ENCODE measurements around the gene RNF220.
A peak's percentile ranks its signal among the peaks of the same experiment; 100 is the strongest.

The RNF220 gene

DNA sequence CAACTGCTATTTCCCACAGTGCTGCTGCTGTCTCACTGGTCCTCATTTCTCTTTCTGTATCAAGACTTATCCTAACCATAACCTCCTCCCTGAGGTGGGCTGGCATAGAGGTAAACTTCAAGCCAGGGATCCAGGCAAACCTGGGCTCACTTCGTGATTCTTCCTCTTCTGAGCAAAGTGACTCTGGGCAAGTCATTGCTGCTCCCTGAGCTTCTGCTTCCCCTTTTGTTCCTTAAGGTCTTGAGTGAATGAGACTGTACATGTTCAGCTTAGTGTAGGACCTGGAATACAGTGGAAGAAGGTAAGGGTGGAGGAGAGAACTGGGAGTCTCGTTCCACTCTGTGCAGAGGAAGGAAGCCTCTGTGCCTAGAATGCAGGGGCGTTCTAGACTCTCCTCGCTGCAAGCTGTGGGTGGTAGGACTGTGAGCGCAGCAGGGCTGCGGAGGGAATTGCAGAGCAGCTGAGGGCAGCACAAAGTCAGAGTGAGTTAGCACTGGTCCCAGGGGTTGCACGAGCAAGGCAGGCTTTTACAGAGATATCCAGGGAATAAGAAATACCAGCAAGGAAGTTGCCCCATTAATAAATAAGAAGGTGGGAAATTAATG lies 38.6 kb upstream of the RNF220 start:
- ATAC-seq = no peak
- no peak for TF ChIP-seq SNAI2 (CRISPR knock-in tag; IDR thresholded peaks at IDR 0.05)
- no peak for TF ChIP-seq GLIS3 (CRISPR knock-in tag; IDR thresholded peaks at IDR 0.05)
- no peak for TF ChIP-seq ISL1 (CRISPR knock-in tag; IDR thresholded peaks at IDR 0.05)
- TF ChIP-seq ZNF8 (CRISPR knock-in tag; IDR thresholded peaks at IDR 0.05) = no peak
- TF ChIP-seq, protein P1, sequence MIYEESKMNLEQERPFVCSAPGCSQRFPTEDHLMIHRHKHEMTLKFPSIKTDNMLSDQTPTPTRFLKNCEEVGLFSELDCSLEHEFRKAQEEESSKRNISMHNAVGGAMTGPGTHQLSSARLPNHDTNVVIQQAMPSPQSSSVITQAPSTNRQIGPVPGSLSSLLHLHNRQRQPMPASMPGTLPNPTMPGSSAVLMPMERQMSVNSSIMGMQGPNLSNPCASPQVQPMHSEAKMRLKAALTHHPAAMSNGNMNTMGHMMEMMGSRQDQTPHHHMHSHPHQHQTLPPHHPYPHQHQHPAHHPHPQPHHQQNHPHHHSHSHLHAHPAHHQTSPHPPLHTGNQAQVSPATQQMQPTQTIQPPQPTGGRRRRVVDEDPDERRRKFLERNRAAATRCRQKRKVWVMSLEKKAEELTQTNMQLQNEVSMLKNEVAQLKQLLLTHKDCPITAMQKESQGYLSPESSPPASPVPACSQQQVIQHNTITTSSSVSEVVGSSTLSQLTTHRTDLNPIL (CRISPR knock-in tag; IDR thresholded peaks at IDR 0.05; ENCODE audit: low read depth) = no peak

DNA sequence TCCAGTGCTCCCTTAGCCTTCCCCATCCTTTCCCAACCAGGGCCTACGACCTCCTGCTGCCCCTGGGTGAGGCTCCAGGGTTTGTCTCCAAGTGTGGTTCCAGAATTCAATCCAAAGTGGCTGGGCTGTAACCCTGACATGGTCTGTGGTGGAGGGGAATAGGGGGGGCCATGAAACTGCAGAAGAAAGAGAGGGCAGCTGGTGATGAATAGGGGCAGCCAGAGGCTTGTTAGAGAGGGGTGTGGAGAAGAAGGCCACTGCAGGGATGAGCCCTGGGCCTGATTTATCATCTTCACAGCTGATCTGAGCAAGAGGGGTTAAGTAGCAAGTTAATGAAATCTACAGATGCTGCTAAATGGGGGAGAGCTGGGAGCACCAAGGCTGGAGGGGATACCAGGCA lies 37.1 kb upstream of the RNF220 start:
- no peak for TF ChIP-seq ISL1 (CRISPR knock-in tag; IDR thresholded peaks at IDR 0.05)
- no peak for TF ChIP-seq OSR1 (CRISPR knock-in tag; IDR thresholded peaks at IDR 0.05)
- TF ChIP-seq ZNF70 (CRISPR knock-in tag; IDR thresholded peaks at IDR 0.05) = no peak
- TF ChIP-seq, protein P2, sequence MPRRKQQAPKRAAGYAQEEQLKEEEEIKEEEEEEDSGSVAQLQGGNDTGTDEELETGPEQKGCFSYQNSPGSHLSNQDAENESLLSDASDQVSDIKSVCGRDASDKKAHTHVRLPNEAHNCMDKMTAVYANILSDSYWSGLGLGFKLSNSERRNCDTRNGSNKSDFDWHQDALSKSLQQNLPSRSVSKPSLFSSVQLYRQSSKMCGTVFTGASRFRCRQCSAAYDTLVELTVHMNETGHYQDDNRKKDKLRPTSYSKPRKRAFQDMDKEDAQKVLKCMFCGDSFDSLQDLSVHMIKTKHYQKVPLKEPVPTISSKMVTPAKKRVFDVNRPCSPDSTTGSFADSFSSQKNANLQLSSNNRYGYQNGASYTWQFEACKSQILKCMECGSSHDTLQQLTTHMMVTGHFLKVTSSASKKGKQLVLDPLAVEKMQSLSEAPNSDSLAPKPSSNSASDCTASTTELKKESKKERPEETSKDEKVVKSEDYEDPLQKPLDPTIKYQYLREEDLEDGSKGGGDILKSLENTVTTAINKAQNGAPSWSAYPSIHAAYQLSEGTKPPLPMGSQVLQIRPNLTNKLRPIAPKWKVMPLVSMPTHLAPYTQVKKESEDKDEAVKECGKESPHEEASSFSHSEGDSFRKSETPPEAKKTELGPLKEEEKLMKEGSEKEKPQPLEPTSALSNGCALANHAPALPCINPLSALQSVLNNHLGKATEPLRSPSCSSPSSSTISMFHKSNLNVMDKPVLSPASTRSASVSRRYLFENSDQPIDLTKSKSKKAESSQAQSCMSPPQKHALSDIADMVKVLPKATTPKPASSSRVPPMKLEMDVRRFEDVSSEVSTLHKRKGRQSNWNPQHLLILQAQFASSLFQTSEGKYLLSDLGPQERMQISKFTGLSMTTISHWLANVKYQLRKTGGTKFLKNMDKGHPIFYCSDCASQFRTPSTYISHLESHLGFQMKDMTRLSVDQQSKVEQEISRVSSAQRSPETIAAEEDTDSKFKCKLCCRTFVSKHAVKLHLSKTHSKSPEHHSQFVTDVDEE (CRISPR knock-in tag; IDR thresholded peaks at IDR 0.05) = no peak
- TF ChIP-seq GLIS3 (CRISPR knock-in tag; IDR thresholded peaks at IDR 0.05) = no peak
- TF ChIP-seq, protein P3, sequence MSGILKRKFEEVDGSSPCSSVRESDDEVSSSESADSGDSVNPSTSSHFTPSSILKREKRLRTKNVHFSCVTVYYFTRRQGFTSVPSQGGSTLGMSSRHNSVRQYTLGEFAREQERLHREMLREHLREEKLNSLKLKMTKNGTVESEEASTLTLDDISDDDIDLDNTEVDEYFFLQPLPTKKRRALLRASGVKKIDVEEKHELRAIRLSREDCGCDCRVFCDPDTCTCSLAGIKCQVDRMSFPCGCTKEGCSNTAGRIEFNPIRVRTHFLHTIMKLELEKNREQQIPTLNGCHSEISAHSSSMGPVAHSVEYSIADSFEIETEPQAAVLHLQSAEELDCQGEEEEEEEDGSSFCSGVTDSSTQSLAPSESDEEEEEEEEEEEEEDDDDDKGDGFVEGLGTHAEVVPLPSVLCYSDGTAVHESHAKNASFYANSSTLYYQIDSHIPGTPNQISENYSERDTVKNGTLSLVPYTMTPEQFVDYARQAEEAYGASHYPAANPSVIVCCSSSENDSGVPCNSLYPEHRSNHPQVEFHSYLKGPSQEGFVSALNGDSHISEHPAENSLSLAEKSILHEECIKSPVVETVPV (CRISPR knock-in tag; IDR thresholded peaks at IDR 0.05) = no peak
- TF ChIP-seq ZNF8 (CRISPR knock-in tag; IDR thresholded peaks at IDR 0.05) = no peak
- TF ChIP-seq, protein P4, sequence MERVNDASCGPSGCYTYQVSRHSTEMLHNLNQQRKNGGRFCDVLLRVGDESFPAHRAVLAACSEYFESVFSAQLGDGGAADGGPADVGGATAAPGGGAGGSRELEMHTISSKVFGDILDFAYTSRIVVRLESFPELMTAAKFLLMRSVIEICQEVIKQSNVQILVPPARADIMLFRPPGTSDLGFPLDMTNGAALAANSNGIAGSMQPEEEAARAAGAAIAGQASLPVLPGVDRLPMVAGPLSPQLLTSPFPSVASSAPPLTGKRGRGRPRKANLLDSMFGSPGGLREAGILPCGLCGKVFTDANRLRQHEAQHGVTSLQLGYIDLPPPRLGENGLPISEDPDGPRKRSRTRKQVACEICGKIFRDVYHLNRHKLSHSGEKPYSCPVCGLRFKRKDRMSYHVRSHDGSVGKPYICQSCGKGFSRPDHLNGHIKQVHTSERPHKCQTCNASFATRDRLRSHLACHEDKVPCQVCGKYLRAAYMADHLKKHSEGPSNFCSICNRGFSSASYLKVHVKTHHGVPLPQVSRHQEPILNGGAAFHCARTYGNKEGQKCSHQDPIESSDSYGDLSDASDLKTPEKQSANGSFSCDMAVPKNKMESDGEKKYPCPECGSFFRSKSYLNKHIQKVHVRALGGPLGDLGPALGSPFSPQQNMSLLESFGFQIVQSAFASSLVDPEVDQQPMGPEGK (CRISPR knock-in tag; IDR thresholded peaks at IDR 0.05; ENCODE audit: borderline replicate concordance) = no peak
- no peak for TF ChIP-seq ZNF565 (CRISPR knock-in tag; conservative IDR thresholded peaks at IDR 0.05; ENCODE audit: low read depth)
- no peak for ATAC-seq

DNA sequence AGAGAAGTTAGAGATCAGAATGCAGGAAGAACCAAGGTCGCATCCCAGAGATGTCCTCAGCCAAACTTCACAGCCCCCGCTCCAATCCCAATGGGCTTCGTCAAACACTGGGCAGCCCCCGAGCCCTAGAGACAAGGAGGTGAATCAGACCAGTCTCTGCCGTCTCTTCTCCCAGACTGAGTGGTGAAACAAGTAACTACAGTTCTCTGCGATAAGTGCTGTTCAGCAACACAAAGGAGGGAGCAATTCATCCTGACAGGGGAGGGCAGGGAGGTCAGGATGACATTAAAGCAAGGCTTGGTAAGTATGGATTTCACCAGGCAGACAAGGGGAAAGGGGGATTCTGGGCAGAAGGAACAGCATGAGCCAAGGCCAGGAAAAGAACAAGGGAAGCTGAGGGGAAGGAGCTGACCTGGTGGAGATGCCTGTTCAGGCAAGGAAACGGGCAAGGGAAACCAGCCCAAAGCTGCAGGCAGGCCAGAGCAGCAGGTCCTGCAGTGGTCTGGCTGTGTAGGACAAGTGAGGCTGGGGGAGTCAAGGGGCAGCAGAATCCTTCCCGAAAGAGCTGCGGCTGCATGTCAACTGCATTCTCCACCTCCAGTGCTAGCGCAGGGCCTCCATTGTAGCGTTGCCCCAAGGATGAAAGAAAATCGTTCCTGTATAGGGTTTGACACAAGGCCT lies 36.4 kb upstream of the RNF220 start:
- ATAC-seq = peak; percentile 59
- TF ChIP-seq CSDC2 (CRISPR knock-in tag; IDR thresholded peaks at IDR 0.05) = no peak
- TF ChIP-seq, protein P1 (CRISPR knock-in tag; IDR thresholded peaks at IDR 0.05; ENCODE audit: low read depth) = no peak
- no peak for TF ChIP-seq ESRRG (CRISPR knock-in tag; IDR thresholded peaks at IDR 0.05)
- TF ChIP-seq TOX (CRISPR knock-in tag; IDR thresholded peaks at IDR 0.05; ENCODE audit: borderline replicate concordance) = no peak
- TF ChIP-seq, protein P3 (CRISPR knock-in tag; IDR thresholded peaks at IDR 0.05) = no peak
- TF ChIP-seq TCF4 (CRISPR knock-in tag; IDR thresholded peaks at IDR 0.05; ENCODE audit: borderline replicate concordance) = no peak

DNA sequence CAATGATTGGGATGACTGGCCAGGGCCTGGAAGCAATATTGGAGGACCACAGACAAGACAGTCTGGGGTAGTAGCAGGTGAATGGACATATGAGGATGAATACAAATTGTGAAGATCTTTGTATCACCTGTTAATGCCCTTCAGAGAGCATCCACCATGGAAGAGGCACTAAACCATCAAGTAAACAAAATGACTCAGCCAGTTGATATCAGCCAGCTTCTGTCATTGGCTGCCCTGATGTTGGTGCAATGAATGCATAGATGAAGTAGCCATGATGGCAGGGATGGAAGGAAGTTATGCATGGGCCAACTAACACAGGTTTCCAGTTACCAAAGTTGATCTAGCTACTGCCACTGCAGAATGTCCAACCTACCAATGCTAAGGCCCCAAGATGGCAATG lies 33.8 kb upstream of the RNF220 start:
- TF ChIP-seq CSDC2 (CRISPR knock-in tag; IDR thresholded peaks at IDR 0.05) (no peak), OSR1 (CRISPR knock-in tag; IDR thresholded peaks at IDR 0.05) (no peak), ZNF565 (CRISPR knock-in tag; conservative IDR thresholded peaks at IDR 0.05; ENCODE audit: low read depth) (no peak), GLIS3 (CRISPR knock-in tag; IDR thresholded peaks at IDR 0.05) (no peak)
- ATAC-seq = no peak

Data from SK-N-SH treated with all-trans-retinoic acid at 6 μM for 48 hours (cell line).